Left cardiac atrium (tissue), 4 donors: ENCODE measurements around the gene USP5. TPM values are rescaled to one million over a fixed set of nuclear protein-coding genes. Genes with fewer than 3 reads are reported as not detected.
"Not testable (repeated sequence)": the region's sequence is repeated elsewhere in the genome, so short reads cannot be mapped to it uniquely, and the experiment has no call there.

ENCODE experiments used
- ATAC-seq, 2 donors: fragments of 200-7000 bp; cut with Tn5 transposase; one replicate each; pipeline ENCODE4 v1.9.1; 2020; ENCODE audit warnings: mild to moderate bottlenecking in 2 of 2, moderate library complexity in 2 of 2
- DNase-seq: peaks from one replicate; pipeline ENCODE4 v3.0.0-alpha.2; 2020
- intact Hi-C, 2 donors: fragments of 100-400 bp; cut with DNase I; formaldehyde crosslinking; loops; one replicate each; pipeline versions ENCODE4 v1.14.1 to v1.15.1; 2022 to 2023
- total RNA-seq, 2 donors: library from RNA; stranded (reverse); fragmentation: NEBNext Ultra II Directional; extraction: Animal tissue kit (Norgen Biotek cat#: 25700); gene quantifications; one replicate each; pipeline ENCODE4 v1.2.1, GENCODE V29; 2021
- donor health status: DM: no; HTN: yes; CAD: no.
- donor health status: DM: no; HTN: yes; CAD: no; lungs with severe emphysema.
- donor health status: DM: yes; HTN: yes; CAD: no.
- donor health status: Dilated cardiomyopathy.

USP5 gene
- total RNA-seq, 2 donors from 2014 or later: 63.4 to 65.4 TPM

- ATAC-seq (no peak), DNase-seq (no peak)
- intact Hi-C loops: no loop called here
Observed at GRCh38 chr12:6853626-6854025, 1.7 kb downstream of the USP5 start.

GRCh38 chr12:6854036-6854435, 2.1 kb downstream of the USP5 start:
- ATAC-seq (no peak), DNase-seq (no peak)
- intact Hi-C loops: no loop called here

- DNase-seq (no peak), ATAC-seq (no peak)
- intact Hi-C loops: no loop called here
Observed at GRCh38 chr12:6855322-6855721, 3.4 kb downstream of the USP5 start.

- DNase-seq: no peak
- no peak for ATAC-seq
- intact Hi-C loops: no loop called here
Observed at GRCh38 chr12:6858799-6859198, 6.8 kb downstream of the USP5 start.

- ATAC-seq (no peak), DNase-seq (no peak)
- intact Hi-C loops: no loop called here
Observed at GRCh38 chr12:6860116-6860515, 8.2 kb downstream of the USP5 start.

GRCh38 chr12:6860942-6861341, 9.0 kb downstream of the USP5 start:
- ATAC-seq: no peak
- intact Hi-C loops: no loop called here
- DNase-seq: no peak

GRCh38 chr12:6861391-6861790, 9.4 kb downstream of the USP5 start:
- ATAC-seq (no peak), DNase-seq (no peak)
- intact Hi-C loops: no loop called here

- intact Hi-C loops: no loop called here
- no peak for DNase-seq
- ATAC-seq: no peak
Observed at GRCh38 chr12:6863033-6863432, 11.1 kb downstream of the USP5 start.

GRCh38 chr12:6863586-6864321, 11.8 kb downstream of the USP5 start:
- ATAC-seq (no peak), DNase-seq (no peak)
- intact Hi-C loops: no loop called here

- intact Hi-C loops: not testable (repeated sequence)
Observed at GRCh38 chr12:6865307-6865706, 13.4 kb downstream of the USP5 start.

GRCh38 chr12:6866163-6866919, 14.4 kb downstream of the USP5 start:
- ATAC-seq: no peak
- DNase-seq: no peak
- intact Hi-C loops: no loop called here

More at GRCh38 chr12:6865307-6865706, 13.4 kb downstream of the USP5 start:
- not testable (repeated sequence) for DNase-seq, ATAC-seq

- intact Hi-C loops: no loop called here
- ATAC-seq (peak; percentile 5 to 23), DNase-seq (no peak)
Observed at GRCh38 chr12:6866920-6867412, 15.0 kb downstream of the USP5 start.

GRCh38 chr12:6867413-6868210, 15.7 kb downstream of the USP5 start, which contains the start of gene TPI1:
TPI1 (plus strand) TSS chr12:6867531; CDS start chr12:6867567, 36 bp downstream.
- ATAC-seq (peak; percentile 87 to 92), DNase-seq (peak; percentile 88)
- intact Hi-C loops: no loop called here

- no peak for DNase-seq
- peak in 1 of 2 donors; percentile 1 for ATAC-seq
- intact Hi-C loops: no loop called here
Observed at GRCh38 chr12:6868211-6869048, 16.5 kb downstream of the USP5 start.

GRCh38 chr12:6869049-6870021, 17.4 kb downstream of the USP5 start:
- intact Hi-C loops: no loop called here
- ATAC-seq (no peak), DNase-seq (peak; percentile 75)

GRCh38 chr12:6870304-6870703, 18.4 kb downstream of the USP5 start:
- DNase-seq, ATAC-seq, intact Hi-C loops: not testable (repeated sequence)
